AG09319 (cell line): ENCODE measurements around the gene HES7.

Experiments used
- DNase-seq: peaks from one replicate; pipeline ENCODE4 v3.0.0-alpha.2; 2010; ENCODE audit warnings: low read depth; ENCODE audit errors: extremely low read depth
- TF ChIP-seq, protein P1 (sequence below): IDR thresholded peaks from 2 replicates; pipeline ENCODE4 v1.5.1; 2011; ENCODE audit warnings: low read depth, mild to moderate bottlenecking, inconsistent platforms, low read length, moderate library complexity

The HES7 gene

DNA sequence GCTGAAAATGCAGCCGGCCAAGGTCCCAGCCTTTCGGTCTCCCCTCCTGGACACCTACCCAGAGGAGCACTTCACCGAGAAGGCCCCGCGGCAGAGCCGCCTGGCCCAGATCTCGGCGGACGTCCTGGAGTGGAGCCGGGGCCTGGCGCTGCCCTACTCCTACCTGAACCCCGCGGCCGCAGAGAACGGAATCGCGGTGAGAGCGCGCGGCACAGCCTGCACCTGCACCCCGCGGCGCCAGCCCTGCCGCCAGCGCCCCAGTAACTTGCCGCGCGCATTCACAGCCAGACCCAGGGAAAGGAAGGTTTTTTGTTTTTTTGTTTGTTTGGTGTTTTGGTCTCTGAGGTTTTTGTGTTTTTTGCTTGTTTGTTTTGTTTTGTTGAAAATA is 51.6 kb downstream of the HES7 start:
- TF ChIP-seq, protein P1, sequence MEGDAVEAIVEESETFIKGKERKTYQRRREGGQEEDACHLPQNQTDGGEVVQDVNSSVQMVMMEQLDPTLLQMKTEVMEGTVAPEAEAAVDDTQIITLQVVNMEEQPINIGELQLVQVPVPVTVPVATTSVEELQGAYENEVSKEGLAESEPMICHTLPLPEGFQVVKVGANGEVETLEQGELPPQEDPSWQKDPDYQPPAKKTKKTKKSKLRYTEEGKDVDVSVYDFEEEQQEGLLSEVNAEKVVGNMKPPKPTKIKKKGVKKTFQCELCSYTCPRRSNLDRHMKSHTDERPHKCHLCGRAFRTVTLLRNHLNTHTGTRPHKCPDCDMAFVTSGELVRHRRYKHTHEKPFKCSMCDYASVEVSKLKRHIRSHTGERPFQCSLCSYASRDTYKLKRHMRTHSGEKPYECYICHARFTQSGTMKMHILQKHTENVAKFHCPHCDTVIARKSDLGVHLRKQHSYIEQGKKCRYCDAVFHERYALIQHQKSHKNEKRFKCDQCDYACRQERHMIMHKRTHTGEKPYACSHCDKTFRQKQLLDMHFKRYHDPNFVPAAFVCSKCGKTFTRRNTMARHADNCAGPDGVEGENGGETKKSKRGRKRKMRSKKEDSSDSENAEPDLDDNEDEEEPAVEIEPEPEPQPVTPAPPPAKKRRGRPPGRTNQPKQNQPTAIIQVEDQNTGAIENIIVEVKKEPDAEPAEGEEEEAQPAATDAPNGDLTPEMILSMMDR = no peak
- DNase-seq = no peak

DNA sequence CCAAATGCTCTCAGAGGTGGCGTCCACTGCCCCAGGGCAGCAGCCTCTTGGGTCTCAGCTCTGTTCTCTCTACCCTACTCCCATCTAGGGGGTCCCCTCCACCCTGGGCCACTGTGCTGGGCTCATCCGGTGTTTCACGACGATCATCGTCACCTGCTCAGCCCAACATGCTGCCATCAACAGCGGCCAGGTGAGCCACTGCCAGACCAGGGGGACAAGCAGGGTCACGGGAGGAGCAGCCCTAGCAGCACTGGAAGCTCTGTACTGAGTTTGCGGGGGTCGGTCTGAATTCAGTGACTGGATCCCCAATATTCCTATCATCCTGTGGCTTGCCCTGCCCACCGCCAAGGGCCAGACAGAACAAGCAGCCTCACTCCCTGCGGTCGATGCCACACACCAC is 52.4 kb downstream of the HES7 start:
- TF ChIP-seq, protein P1 = no peak
- no peak for DNase-seq
